Articular chondrocyte of knee joint (primary cell): ENCODE measurements around the gene PLCH2. TPM values are rescaled to one million over a fixed set of nuclear protein-coding genes. Genes with fewer than 3 reads are reported as not detected.

Experiments
- total RNA-seq: library from RNA; depleted of rRNA; stranded (reverse); fragments of >200 nt; gene quantifications from 2 replicates; pipeline ENCODE4 v1.2.3, GENCODE V29; 2012

Gene PLCH2
- total RNA-seq = 0.26 and 0.76 TPM in 2 replicates

GRCh38 chr1:2476061-2476999, at the start of gene PLCH2:
Gene PLCH2, plus strand, starts transcription at chr1:2476289. Its CDS starts 300 bp downstream, at chr1:2476589.

GRCh38 chr1:2525920-2526823, 50.1 kb downstream of the PLCH2 start, which contains the start of gene PANK4:
Gene PANK4, minus strand, starts transcription at chr1:2526596. Its CDS starts 9 bp downstream, at chr1:2526587.

GRCh38 chr1:2529784-2530512, 53.9 kb downstream of the PLCH2 start, which contains the start of gene HES5:
Gene HES5, minus strand, starts transcription at chr1:2530263. Its CDS starts 99 bp downstream, at chr1:2530164.

Other genes starting within 250 kb of the PLCH2 start
- gene SKI, start 248.0 kb upstream of the PLCH2 start, total RNA-seq = 34.9 and 40.9 TPM in 2 replicates
- gene MORN1, start 84.7 kb upstream of the PLCH2 start, total RNA-seq = 9.0 and 10.4 TPM in 2 replicates
- gene RER1, start 84.4 kb upstream of the PLCH2 start, total RNA-seq = 112 and 119 TPM in 2 replicates
- 27.7 and 30.1 TPM in 2 replicates for gene PEX10, start 63.7 kb upstream of the PLCH2 start, total RNA-seq
- 15.0 and 15.8 TPM in 2 replicates for gene PANK4, start 50.3 kb downstream of the PLCH2 start, total RNA-seq
- 0.11 TPM in 1 of 2 replicates, not detected in the other for gene HES5, start 54.0 kb downstream of the PLCH2 start, total RNA-seq
- gene TNFRSF14, start 80.1 kb downstream of the PLCH2 start, total RNA-seq = 20.2 and 22.0 TPM in 2 replicates
- 8.6 and 9.6 TPM in 2 replicates for gene PRXL2B, start 110.5 kb downstream of the PLCH2 start, total RNA-seq
- gene MMEL1, start 156.7 kb downstream of the PLCH2 start, total RNA-seq = 0.26 and 0.32 TPM in 2 replicates